Fibroblast of villous mesenchyme (primary cell): ENCODE results near the gene UBA52. TPM values are rescaled to one million over a fixed set of nuclear protein-coding genes. Genes with fewer than 3 reads are reported as not detected.
A peak's percentile ranks its signal among the peaks of the same experiment; 100 is the strongest.

Source experiments
- DNase-seq: peaks from one replicate; pipeline ENCODE4 v3.0.0-alpha.2; 2010; ENCODE audit warnings: low read depth
- H3K4me3 ChIP-seq: 2 replicates; pipeline ENCODE4 v1.5.1; 2011; ENCODE audit warnings: low read depth, mild to moderate bottlenecking, low read length
- total RNA-seq: library from RNA; depleted of rRNA; stranded (reverse); fragments of >200 nt; gene quantifications from 2 replicates; pipeline ENCODE4 v1.2.3, GENCODE V29; 2012
- TF ChIP-seq, protein P1 (sequence below): IDR thresholded peaks from 2 replicates; pipeline ENCODE4 v1.5.1; 2012; ENCODE audit warnings: low read depth, mild to moderate bottlenecking, low read length; ENCODE audit not compliant: insufficient read depth

Gene UBA52
- total RNA-seq, 1 donor, result 357 TPM

DNA sequence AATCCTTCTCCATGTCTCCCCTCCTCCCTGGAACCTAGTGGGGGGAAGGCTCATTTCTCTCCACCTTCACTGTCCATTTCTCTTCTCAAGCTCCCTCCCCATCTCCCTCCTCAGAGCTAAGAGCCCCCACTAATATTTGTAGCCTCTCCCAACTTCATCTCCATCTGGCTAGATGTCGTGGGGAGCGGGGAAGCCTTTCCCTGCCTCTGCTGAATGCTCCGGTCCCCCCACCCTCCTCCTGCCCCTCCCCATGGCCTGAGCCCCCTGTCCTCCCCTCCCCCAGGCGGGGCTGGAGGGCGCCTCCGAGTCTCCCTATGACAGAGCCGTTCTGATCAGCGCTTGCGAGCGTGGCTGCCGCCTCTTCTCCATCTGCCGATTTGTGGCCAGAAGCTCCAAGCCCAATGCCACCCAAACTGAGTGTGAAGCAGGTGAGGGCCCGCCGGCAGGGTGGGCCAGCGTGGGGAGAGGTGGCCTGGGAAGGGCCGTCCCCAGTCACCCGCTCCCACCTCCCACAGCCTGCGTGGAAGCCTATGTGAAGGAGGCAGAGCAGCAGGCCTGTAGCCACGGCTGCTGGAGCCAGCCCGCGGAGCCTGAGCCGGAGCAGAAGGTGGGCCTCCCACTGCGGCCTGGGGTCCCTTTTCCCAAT is 42.1 kb downstream of the UBA52 start:
- DNase-seq, result no peak
- TF ChIP-seq, protein P1, sequence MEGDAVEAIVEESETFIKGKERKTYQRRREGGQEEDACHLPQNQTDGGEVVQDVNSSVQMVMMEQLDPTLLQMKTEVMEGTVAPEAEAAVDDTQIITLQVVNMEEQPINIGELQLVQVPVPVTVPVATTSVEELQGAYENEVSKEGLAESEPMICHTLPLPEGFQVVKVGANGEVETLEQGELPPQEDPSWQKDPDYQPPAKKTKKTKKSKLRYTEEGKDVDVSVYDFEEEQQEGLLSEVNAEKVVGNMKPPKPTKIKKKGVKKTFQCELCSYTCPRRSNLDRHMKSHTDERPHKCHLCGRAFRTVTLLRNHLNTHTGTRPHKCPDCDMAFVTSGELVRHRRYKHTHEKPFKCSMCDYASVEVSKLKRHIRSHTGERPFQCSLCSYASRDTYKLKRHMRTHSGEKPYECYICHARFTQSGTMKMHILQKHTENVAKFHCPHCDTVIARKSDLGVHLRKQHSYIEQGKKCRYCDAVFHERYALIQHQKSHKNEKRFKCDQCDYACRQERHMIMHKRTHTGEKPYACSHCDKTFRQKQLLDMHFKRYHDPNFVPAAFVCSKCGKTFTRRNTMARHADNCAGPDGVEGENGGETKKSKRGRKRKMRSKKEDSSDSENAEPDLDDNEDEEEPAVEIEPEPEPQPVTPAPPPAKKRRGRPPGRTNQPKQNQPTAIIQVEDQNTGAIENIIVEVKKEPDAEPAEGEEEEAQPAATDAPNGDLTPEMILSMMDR, result no peak
- no peak overlapping the region for H3K4me3 ChIP-seq

DNA sequence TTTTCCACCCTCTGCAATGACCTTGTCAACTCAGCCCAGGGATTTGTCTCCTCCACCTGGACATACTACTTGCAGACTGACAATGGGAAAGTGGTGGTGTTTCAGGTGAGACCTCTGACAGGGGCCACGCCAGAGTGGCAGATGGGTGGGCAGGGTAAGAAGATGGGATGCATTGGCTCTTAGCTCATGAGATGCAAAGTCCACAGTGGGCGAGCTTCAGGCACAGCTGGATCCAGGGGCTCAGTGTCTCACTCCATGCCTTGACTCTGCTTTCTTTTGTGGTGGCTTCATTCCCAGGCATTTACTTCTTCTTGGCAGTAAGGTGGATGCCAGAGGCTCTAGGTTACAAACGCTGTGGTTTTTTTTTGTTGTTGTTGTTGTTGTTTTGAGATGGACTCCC is 44.4 kb downstream of the UBA52 start:
- TF ChIP-seq, protein P1, result no peak
- no peak for DNase-seq

DNA sequence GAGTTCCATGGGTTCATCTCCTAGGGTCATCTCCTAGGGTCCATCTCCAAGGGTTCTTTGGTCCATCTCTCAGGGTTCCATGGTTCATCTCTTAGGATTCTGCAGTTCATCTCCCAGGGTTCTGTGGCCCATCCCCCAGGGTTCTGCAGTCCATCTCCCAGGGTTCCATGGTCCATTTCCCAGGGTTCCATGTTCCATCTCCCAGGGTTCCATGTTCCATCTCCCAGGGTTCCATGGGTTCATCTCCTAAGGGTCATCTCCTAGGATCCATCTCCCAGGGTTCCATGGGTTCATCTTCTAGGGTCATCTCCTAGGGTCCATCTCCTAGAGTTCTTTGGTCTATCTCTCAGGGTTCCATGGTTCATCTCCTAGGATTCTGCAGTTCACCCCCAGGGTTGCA is 45.9 kb downstream of the UBA52 start:
- no peak for DNase-seq
- H3K4me3 ChIP-seq, result no peak overlapping the region
- TF ChIP-seq, protein P1, result no peak

More for the DNA sequence above, 44.4 kb downstream of the UBA52 start:
- no peak overlapping the region for H3K4me3 ChIP-seq

DNA sequence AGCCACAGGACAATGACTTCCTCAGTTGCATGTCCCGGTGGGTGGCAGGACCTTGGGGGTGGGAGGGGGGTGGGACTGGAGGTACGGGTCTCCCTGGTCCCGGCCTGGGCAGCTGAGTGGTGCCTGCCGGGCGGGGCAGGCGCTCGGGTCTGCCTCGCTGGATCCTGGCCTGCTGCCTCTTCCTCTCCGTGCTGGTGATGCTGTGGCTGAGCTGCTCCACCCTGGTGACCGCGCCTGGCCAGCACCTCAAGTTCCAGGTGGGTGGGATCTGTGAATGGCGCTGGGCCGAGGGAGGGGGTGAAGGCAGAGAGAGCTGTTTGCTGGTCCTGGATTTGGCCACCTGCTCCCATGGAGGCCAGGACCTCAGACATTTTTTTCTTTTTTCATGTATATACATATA is 46.6 kb downstream of the UBA52 start:
- no peak for DNase-seq
- TF ChIP-seq, protein P1, result no peak
- no peak overlapping the region for H3K4me3 ChIP-seq

DNA sequence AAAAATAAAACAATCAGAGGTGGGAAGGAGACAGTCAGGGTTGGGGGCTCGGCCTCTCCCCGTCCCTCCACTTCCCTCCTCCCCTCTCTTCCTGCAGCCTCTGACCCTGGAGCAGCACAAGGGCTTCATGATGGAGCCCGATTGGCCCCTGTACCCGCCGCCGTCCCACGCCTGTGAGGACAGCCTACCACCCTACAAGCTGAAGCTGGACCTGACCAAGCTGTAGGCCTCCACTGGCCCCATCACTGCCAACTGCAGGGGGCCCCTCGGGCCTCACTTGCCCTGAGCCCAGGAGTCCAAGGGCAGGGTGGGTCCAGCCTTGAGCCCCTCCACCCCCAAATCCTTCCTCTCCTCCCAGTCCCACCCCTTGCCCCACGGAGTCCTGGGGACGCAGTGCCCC is 48.7 kb downstream of the UBA52 start:
- TF ChIP-seq, protein P1, result no peak
- no peak for DNase-seq
- no peak overlapping the region for H3K4me3 ChIP-seq

DNA sequence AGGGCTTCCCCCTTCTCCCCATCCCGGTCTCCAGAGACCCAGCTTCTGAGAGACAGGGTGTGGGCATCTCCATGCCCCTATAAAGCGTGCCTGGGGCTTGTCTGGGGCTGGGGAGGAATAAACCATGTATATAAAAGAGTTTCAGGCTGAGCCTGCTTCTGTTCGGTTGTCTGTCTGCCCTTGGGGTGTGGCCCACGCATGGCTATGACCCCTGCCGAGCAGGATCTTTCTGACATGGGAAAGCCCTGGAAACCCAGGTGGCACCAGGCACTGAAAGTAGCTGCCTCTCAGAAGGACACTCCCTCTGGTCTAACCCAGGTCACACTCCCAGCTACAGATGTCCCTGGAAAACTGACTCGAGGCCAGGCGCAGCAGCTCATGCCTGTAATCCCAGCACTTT is 49.2 kb downstream of the UBA52 start:
- no peak for DNase-seq
- no peak overlapping the region for H3K4me3 ChIP-seq
- TF ChIP-seq, protein P1, result no peak

DNA sequence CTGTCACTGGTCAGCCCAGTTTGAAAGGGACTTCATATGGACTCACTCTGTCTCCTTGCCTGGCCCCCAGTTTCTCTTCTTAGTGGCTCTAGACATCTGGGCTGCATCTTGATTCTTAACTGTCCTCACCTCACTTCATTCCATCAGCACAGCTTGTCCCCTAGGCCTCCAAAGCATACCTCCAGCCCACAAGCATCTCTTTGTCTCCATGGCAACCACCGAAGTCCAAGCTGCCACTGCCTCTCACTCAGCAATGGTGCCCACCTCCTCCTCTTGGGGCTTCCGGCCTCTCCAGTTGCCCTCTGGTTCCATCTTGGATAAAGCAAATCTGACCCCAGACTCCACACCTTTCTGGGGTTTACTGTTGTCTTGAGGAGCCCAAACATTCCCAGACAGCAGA is 55.2 kb downstream of the UBA52 start:
- no peak overlapping the region for H3K4me3 ChIP-seq
- TF ChIP-seq, protein P1, result no peak
- DNase-seq, result peak; percentile 14
